HTR-8/SVneo (cell line): ENCODE results near the gene OR11H6.
"Not testable (repeated sequence)": the region's sequence is repeated elsewhere in the genome, so short reads cannot be mapped to it uniquely, and the experiment has no call there.

ENCODE experiments used
- DNase-seq: peaks from one replicate; pipeline ENCODE4 v3.0.0; 2011; ENCODE audit warnings: low spot score, mixed read lengths; ENCODE audit not compliant: insufficient read length
- FAIRE-seq: peaks from 2 replicates; lab custom pipeline; 2011; peaks lifted over from hg19 to GRCh38; lab: Jason Lieb, UNC

OR11H6 gene

GRCh38 chr14:20247646-20248246 is 24.2 kb downstream of the OR11H6 start:
- FAIRE-seq = no peak
- DNase-seq = no peak

GRCh38 chr14:20262642-20263128 is 39.2 kb downstream of the OR11H6 start:
- no peak for FAIRE-seq

GRCh38 chr14:20264361-20264760 is 40.9 kb downstream of the OR11H6 start:
- not testable (repeated sequence) for FAIRE-seq, DNase-seq

More at GRCh38 chr14:20262642-20263128, 39.2 kb downstream of the OR11H6 start:
- peak; percentile 1 for DNase-seq

- no peak for DNase-seq
- FAIRE-seq = no peak
These were observed 50.6 kb downstream of the OR11H6 start for GRCh38 chr14:20274062-20274461.
